ENCODE measurements around the gene SIX3. TPM values are rescaled to one million over a fixed set of nuclear protein-coding genes. Genes with fewer than 3 reads are reported as not detected.

Gene SIX3
- total RNA-seq, 1 donor from 2014 or later = not detected

DNA sequence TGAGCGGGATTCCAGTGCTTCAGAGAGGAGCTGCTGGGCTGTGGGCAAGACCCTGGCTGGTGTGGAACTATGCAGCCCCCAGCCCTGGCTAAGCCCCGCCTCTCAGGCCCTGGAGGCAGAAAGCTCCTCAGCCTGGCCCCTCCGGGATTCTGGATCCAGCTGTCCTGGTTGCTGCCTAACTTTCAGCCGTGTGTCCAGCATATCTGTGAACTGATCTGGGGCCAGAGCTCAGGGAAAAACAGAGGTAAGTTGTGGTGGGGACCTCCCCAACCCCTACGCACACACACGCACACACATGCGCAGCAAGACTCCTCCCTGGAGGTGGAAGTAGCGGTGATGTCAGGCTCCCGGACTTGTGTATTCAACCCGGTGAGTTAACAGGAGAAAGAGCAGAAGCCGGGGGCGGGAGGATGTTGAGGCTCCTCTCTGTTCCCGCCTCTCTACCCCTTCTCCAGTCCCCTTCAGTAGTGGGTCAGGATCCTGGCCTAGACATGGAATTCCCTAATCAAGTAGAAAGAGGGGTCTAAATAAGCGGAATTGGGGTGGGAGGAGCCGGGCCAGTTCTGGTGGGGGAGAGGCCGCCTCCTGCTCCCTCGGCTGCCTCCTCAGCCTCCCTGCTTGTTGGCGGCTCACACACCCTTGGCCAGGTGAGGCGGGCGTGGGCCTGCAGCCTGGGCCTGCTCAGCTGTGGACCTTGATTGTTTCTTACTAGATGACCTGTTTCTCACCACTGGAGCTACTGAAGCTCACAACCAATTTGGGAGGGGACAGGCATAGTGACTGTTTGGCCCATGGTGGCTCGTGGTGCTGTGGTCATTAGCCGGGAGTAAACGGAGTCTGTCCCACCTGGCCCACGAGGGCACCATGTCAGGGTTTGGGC is 34.3 kb downstream of the SIX3 start:
- intact Hi-C loops (cut with DNase I) = loop anchor here (10.0 kb wide), 1 partner anchor 519 kb away; no protein-coding TSS in a partner anchor
- DNase-seq (no peak), ATAC-seq (no peak)
- Histone ChIP-seq H3K27me3 (peaks cover 17% of the 10 kb centered on the region), H3K4me1 (no peaks in the 10 kb centered on the region), H3K36me3 (no peaks in the 10 kb centered on the region), H3K9me3 (no peaks in the 10 kb centered on the region), H3K27ac (no peak overlapping the region), H3K4me3 (no peak overlapping the region)
- TF ChIP-seq, protein P1, sequence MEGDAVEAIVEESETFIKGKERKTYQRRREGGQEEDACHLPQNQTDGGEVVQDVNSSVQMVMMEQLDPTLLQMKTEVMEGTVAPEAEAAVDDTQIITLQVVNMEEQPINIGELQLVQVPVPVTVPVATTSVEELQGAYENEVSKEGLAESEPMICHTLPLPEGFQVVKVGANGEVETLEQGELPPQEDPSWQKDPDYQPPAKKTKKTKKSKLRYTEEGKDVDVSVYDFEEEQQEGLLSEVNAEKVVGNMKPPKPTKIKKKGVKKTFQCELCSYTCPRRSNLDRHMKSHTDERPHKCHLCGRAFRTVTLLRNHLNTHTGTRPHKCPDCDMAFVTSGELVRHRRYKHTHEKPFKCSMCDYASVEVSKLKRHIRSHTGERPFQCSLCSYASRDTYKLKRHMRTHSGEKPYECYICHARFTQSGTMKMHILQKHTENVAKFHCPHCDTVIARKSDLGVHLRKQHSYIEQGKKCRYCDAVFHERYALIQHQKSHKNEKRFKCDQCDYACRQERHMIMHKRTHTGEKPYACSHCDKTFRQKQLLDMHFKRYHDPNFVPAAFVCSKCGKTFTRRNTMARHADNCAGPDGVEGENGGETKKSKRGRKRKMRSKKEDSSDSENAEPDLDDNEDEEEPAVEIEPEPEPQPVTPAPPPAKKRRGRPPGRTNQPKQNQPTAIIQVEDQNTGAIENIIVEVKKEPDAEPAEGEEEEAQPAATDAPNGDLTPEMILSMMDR (IDR thresholded peaks at IDR 0.05) = no peak

DNA sequence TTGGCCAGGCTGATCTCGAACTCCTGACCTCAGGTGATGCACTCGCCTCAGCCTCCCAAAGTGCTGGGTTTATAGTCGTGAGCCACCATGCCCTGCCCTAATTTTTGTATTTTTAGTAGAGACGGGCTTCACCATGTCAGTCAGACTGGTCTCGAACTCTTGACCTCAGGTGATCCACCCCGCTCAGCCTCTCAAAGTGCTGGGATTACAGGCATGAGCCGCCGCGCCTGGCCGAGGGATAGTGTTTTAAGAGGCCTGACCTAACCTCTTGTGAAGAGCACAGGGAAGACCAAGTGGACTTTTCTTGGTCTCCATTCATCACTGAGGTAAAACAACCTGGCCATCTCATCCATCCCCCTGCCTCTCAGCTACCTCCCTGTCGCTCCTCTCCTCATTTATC is 38.1 kb downstream of the SIX3 start:
- DNase-seq (no peak), ATAC-seq (no peak)
- intact Hi-C loops (cut with DNase I) = loop anchor here (10.0 kb wide), 1 partner anchor 515 kb away; no protein-coding TSS in a partner anchor
- Histone ChIP-seq H3K27me3 (peaks cover 24% of the 10 kb centered on the region), H3K4me3 (no peak overlapping the region), H3K27ac (no peak overlapping the region), H3K9me3 (no peaks in the 10 kb centered on the region), H3K36me3 (no peaks in the 10 kb centered on the region), H3K4me1 (no peaks in the 10 kb centered on the region)
- TF ChIP-seq, protein P1 (IDR thresholded peaks at IDR 0.05) = no peak

DNA sequence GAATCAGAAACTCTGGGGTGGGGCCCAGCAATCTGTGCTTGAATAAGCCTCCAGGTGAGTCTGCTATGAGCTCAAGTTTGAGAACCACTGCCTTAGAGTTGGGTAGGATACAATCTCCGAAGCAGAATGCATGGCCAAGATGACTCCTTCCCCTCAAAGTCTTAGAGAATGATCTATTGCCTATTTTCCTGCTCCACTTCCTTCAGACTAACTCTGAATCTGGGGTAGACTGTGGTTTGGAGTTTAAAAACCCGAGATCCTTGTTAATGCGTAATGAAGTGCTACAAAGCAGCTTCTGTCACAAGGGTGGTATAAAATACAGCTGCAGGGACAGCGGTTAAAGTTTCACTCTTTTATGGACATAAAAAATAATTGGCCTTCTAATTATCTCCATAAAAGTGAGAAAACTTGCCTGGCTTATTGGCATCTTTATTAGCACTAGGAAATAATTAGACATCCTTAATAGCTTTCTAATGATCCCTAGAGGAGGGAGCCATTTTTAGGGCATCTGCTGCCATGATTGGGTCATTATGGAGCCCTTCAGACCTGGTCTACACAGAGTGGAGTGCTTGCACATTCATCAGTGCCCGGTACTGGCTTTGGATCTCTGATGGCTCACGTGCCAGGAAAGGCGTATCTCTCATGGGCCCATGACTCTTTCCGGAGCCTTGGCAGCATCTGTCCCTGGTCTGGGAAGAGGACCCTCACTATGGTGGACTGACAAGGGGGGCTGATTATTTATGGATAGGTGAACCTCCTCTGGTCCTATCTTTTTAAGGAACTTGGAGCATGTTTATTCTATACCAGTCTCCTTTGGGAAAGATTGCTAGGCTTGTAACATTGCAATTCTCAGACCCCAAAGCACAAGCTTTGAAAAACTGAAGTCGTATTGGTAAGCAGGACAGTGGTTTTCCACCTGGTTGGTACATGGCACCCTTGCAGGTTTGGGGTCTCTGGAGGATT is 39.5 kb downstream of the SIX3 start:
- DNase-seq = no peak
- intact Hi-C loops (cut with DNase I) = no loop called here
- peaks cover 19% of the 10 kb centered on the region for H3K27me3 ChIP-seq
- H3K4me1 ChIP-seq = no peaks in the 10 kb centered on the region
- H3K36me3 ChIP-seq = no peaks in the 10 kb centered on the region
- no peak for ATAC-seq
- no peak overlapping the region for H3K27ac ChIP-seq
- TF ChIP-seq, protein P1 (IDR thresholded peaks at IDR 0.05) = no peak
- H3K9me3 ChIP-seq = no peaks in the 10 kb centered on the region
- no peak overlapping the region for H3K4me3 ChIP-seq

DNA sequence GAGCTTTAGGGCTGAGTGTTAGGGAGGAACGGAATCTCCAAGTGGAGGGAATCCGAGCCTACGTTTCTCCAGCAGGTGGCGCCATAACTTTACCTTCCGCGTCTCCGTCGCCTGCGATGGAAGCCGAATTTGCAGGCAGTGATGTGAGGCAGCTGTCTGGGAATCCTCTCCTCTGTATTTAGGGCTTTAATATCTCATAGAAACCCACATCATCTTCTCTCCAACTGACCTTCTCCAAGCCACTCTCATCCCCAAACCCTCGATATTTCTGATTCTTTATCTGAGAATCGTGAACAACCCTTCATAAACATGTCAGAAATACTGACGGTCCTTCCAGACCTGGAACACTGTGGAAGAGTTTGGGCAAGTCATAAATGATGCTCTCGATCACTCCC is 40.2 kb downstream of the SIX3 start:
- intact Hi-C loops (cut with DNase I) = no loop called here
- no peak overlapping the region for H3K27ac ChIP-seq
- no peaks in the 10 kb centered on the region for H3K4me1 ChIP-seq
- H3K9me3 ChIP-seq = no peaks in the 10 kb centered on the region
- peak; percentile 77 for DNase-seq
- H3K27me3 ChIP-seq = peaks cover 19% of the 10 kb centered on the region
- no peak overlapping the region for H3K4me3 ChIP-seq
- peak; percentile 89 for ATAC-seq
- TF ChIP-seq, protein P1 (IDR thresholded peaks at IDR 0.05) = peak; percentile 89
- H3K36me3 ChIP-seq = no peaks in the 10 kb centered on the region

DNA sequence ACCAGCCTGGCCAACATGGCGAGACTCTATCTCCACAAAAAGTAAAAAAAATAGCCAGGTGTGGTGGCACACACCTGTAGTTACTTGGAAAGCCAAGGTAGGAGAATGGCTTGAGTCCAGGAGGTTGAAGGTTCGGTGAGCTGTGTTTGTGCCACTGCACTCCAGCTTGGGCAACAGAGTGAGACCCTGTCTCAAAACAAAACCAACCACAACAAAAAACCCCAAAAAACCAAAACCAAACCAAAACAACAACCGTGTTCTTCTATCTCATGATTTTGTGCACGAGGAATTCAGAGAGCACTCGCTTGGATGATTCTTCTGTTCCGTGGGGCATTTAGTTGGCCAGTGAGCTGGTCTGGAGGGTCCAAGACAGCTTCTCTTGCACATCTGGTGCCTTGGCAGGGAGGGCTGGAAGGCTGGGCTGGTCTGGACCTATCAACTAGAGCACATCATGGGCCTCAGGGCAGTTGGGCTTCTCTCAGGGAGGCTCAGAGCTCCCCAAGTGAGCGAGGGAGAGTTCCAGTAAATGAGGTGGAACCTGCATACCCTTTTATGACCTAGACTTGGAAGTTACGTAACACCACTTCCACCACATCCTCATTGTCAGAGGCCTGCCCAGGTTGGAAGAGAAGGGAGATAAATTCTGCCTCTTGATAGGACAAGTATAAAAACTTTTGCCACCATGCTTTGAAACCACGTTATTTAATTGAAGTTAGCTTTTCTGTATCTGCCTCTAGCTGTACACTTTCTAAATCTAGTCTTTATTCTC is 42.5 kb downstream of the SIX3 start:
- TF ChIP-seq, protein P1 (IDR thresholded peaks at IDR 0.05) = no peak
- no peak for DNase-seq
- intact Hi-C loops (cut with DNase I) = no loop called here
- ATAC-seq = no peak
- Histone ChIP-seq H3K4me1 (no peaks in the 10 kb centered on the region), H3K4me3 (no peak overlapping the region), H3K27me3 (peaks cover 19% of the 10 kb centered on the region), H3K27ac (no peak overlapping the region), H3K9me3 (no peaks in the 10 kb centered on the region), H3K36me3 (no peaks in the 10 kb centered on the region)

Measured in upper lobe of right lung (tissue), 1 donor.